GM12892 (cell line): ENCODE measurements around the gene GRK1.

Experiments used
- POLR2A ChIP-seq: IDR thresholded peaks from 2 replicates; pipeline ENCODE4 v1.6.1; 2011; ENCODE audit warnings: low read depth, low read length, control low read depth
- POLR2AphosphoS5 ChIP-seq: IDR thresholded peaks from 2 replicates; pipeline ENCODE4 v1.6.1; 2011; ENCODE audit warnings: low read depth, low read length, control low read depth
- TAF1 ChIP-seq: IDR thresholded peaks from 2 replicates; pipeline ENCODE4 v1.6.1; 2011; ENCODE audit warnings: low read depth, mild to moderate bottlenecking, control low read depth, low read length, borderline replicate concordance

- TF ChIP-seq POLR2A (no peak), TAF1 (no peak), POLR2AphosphoS5 (no peak)
These were observed 10.9 kb upstream of the GRK1 start for GRCh38 chr13:113656003-113656588.
